Activated T-cell treated with anti-CD3 and anti-CD28 coated beads for 1 hour (primary cell): ENCODE results near the gene MAOA.
"Not testable (repeated sequence)": the region's sequence is repeated elsewhere in the genome, so short reads cannot be mapped to it uniquely, and the experiment has no call there.

Experiments used
- DNase-seq: peaks from one replicate; pipeline ENCODE4 v3.0.0-alpha.2; 2020; ENCODE audit warnings: low read depth

The MAOA gene

DNA sequence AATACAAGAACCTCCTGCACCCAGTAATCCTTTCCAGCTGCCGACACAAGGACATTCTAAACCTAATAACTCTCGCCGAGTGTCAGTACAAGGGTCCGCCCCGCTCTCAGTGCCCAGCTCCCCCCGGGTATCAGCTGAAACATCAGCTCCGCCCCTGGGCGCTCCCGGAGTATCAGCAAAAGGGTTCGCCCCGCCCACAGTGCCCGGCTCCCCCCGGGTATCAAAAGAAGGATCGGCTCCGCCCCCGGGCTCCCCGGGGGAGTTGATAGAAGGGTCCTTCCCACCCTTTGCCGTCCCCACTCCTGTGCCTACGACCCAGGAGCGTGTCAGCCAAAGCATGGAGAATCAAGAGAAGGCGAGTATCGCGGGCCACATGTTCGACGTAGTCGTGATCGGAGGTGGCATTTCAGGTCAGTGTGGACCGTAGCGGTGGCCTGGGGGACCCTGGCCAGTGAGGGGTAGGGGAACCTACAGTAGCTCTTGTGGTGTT, at the start of gene MAOA:
Gene MAOA (plus strand): TSS at position 295 of the 490 bp plus-strand sequence. CDS start 43 bp downstream, at position 338.
- no peak for DNase-seq

GRCh38 chrX:43612400-43612799, 43.7 kb upstream of the MAOA start:
- no peak for DNase-seq

DNA sequence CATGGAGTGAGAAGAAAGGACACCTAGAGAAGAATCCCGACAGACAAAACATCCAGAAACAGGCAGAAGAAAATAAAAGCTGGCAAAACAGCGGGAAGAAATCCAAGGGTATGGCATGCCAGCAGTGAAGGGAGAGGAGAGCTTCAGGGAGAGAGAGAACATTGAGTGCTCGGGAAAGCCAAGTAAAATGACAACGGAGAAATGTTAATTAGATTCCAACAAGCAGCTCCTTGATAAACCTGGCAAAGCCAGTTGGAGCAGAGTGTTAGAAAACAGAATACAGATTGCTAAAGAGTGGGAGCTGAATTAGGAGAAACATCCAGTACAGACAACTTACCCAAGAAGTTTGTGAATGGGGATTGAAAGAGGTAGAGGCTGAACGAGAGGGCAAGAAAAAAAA, 40.4 kb upstream of the MAOA start:
- no peak for DNase-seq

DNA sequence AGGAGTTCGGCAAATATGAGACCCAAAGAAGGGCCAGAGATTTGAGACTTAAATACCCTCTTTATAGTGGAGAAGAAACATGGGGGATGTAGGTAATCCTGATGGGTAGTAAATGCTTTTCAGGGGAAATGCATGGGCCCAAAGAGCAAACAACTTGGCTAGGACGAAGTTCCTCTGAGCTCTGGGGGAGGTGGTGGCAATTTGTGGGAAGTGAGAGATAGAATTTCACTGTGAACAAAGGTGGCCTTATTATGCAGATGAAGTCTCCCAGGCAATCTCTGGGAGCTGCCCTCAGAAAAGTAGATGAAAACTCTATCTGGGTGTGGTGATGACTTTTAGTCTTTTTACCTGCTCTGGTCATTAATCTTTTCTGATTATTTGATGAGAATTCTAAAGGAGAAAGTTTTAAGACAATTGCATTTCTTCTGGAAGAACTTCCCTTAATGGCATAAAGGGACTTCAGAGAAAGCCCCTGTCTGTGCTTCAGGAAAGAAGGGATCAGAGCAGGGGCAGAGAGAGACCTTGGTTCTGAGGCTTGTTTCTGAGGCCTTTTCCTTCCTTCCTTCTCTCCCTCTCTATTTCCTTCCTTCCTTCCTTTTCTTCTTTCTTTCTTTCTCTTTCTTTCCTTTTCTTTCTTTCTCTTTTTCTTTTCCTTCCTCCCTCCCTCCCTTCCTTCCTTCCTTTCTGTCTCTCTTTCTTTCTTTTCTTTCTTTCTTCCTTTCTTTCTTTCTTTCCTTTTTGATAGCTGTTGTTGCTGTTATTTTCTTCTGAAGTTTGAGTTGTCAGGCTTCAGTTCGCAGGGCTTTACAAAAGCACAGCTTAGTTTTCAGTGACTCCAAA, 37.5 kb upstream of the MAOA start:
- no peak for DNase-seq

DNA sequence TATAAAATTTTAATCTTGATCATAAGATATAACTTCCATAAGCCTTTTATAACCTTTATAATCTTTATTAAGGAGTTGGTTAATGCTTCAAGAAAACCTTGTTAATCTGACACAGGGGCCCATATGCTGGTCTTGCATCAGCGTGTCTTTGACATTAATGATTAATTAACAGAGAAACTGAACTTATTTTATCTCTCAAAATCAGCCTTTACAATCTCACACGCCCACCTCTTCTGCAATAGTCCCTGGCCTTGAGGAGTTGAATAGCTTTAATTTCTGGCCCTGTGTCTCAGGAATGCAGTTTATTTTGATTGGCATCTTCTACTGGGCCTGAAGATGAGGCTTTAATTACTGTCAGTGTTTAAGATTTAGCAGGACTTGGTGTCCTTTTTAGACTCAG, 36.2 kb upstream of the MAOA start:
- not testable (repeated sequence) for DNase-seq

GRCh38 chrX:43627147-43627546, 29.0 kb upstream of the MAOA start:
- DNase-seq: no peak

- DNase-seq: no peak
These were observed 28.4 kb upstream of the MAOA start for GRCh38 chrX:43627669-43628068.

DNA sequence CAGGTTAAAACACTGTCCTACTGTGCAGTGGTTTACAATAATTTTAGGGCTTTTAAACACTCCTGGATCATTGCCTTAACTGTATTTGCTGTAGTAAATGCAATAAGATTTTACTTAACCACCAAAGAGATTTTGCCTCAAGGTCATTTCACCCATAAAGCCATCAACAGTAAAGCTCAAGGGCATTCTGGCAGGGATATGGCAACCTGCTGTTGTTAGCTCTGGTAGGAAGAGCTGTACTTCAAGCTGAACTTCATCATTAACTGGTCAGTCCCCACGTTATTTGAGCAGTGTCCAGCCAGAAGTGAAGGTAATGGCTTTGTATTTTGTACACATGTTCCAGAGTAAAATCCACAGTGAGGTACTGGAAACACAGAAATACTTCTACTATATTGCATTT, 26.9 kb upstream of the MAOA start:
- no peak for DNase-seq

DNA sequence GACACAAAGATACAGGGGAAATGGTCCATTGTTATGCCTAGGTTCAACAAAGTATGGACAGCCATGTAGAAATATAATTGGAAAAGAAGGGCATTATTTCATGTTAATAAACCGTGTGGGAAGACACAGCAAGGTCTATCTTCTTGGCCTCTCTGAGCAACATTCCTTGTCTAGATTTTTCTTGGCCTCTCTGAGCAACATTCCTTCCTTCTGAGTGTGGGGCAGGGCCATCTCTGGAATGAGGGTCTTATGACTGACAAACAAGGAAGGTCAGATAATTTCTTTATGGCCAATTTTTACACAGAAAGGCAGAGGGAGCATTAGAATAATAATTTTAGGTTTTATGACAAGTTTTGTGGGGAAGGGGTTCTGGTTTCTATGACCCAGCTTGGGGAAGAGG, 24.3 kb upstream of the MAOA start:
- no peak for DNase-seq

GRCh38 chrX:43633081-43633480, 23.0 kb upstream of the MAOA start:
- DNase-seq: no peak

GRCh38 chrX:43633757-43634156, 22.3 kb upstream of the MAOA start:
- no peak for DNase-seq

DNA sequence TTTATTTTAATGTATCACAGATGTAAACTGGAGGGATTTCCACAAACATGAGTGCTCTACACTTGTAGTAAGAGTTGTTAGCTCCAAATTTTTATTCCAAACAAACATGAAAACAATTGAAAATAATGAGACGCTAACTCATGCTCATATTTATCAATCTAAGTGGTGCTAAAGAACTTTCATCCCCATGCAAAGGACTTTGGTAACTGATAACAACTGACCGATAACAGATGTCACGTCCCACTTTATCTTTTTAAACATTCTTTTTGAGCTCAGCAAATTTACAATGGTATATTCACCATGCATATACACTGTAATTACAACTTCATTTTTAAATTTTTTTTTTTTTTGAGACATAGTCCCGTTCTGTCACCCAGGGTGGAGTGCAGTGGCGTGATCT, 15.6 kb upstream of the MAOA start:
- no peak for DNase-seq

DNA sequence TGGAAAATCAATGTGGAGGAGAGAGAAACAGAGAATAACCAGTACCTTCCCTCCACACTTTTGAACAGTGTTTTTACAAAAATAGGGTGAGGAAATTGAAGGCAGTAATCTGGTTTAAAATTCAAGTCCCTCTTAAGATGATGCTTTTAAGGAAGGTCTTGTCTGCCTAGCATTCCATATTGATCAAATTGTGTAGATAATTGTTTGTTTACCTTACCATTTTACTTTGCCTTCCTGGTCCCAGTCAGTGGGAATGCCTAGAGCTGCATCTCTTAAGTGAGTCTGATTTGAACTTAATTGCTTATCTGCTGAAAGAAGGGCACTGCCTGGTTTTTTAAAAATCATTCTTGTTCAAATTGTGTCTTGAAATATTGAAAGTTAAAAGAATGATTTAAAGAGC, 14.4 kb upstream of the MAOA start:
- DNase-seq: no peak

DNA sequence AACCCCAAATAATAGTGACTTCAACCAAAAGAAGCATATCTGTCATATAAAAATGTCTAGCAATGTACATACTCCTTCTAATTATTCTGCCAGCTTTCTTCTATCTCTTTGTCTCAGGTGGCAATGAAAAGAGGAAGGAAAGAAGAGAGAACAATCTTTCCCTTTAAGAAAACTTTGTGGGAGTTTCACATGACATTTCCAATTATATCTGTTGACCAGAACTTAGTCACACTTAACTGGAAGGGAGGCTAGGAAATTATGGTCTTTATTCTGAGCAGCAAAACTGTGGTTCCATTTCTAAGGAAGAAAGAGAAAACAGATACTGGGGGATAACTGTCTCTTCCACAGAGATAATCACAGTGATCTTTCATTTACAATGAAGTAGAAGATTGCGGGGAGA, 12.9 kb upstream of the MAOA start:
- DNase-seq: no peak

GRCh38 chrX:43643662-43644061, 12.4 kb upstream of the MAOA start:
- DNase-seq: no peak

DNA sequence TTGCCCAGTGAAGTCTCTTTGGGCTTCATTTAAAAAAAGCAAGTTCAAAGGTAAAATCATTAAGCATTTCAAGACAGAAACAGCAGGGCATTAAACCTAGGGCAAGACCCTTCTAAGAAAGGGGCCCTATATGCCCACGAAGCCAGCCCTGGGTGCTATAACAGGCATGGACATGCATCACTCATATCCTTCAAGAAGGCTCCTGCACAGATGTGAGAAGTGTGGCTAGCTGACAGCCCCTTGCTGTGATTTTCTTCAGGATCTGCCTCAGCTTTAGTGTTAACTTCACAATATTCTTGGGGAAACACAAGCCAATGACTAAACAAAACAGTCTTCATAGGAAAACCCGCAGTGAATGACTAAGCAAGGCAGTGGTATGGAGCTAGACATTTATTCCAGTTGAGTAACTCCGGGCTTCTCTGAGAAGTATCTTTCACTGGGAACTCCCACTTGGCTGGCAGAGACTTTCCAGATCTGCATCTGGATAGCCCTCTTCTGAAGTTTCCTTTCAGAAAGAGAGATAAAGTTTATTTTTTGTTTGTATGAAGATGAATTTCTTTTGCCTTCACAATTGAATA, 11.9 kb upstream of the MAOA start:
- no peak for DNase-seq

DNA sequence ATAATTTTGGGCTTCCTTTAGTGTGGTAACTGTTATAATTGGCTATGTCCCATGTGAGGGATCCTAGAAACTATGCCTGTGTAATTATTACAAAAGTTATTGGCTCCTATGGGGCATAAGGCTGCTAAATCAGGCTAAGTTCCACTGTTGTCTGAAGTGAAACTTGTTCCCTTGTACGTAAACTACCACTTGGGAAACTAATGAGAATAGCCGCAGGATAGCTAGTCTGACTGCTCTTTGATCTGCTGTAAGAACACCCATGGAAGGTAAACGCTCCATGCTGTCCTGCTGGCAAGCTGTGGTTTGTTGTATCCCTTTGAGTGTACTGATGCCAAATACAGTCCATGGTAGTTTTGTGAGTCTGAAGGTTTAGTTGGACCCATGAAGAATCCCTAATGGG, 9.3 kb upstream of the MAOA start:
- no peak for DNase-seq

DNA sequence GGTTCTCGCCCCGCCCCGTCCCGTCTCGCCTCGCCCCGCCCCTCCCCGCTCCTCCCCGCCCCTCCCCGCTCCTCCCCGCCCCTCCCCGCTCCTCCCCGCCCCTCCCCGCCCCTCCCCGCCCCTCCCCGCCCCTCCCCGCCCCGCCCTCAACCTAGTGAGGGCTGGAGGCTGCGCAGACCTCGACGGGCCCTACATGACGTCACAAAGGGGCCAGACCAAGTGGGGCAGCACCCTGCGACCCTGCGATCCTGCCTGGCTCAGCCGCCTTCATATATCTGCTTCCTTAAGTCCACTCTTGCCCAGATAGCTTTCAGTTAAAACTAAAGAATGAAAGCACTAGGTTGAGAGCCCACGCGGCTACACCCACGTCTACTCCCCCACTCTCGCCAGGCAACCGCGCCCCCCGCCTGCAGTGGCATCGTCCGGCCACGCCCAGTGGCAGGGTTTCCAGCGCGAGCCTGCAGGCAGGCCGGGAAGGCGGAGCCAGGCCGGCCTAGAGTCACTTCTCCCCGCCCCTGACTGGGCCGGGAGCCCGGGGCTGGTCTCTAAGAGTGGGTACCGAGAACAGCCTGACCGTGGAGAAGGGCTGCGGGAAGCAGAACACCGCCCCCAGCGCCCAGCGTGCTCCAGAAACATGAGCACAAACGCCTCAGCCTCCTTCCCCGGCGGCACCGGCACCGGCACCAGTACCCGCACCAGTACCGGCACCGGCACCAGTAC, 1.5 kb upstream of the MAOA start:
- DNase-seq: peak; percentile 74

DNA sequence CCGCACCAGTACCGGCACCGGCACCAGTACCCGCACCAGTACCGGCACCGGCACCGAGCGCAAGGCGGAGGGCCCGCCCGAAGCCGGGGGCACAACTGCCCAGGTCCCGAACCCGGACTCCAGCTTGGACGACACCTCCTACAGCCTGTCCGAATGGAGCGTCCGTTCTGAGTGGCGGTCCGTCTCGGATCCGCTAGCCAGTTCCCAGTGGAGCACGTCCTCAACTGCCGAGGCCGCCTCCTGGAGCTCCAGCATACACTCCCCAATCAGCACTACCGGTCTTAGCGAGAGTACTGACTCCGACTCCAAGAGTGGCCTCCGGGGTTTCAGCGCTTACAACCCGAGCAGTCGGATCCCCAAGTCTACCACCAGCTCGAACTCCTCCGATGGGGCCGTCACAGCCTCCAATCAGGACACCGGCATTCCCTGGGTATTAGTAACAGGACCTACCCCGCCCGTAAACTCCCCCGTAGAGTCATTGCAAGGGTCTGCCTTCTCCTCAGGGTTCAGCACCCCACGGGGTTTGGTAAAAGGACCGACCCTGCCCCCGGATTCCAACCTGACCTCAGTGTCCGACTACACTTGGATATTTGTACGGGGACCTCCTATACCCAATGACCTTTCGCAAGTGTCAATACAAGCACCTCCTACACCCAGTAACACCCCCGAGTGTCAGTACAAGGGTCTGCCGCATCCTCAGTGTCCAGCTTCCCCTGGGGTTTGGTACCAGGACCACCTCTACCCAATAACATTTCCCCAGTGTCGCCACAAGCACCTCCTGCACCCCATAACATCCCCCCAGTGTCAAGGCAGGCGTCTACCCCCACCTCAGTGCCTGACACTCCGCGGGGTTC, 721 bp upstream of the MAOA start:
- no peak for DNase-seq

DNA sequence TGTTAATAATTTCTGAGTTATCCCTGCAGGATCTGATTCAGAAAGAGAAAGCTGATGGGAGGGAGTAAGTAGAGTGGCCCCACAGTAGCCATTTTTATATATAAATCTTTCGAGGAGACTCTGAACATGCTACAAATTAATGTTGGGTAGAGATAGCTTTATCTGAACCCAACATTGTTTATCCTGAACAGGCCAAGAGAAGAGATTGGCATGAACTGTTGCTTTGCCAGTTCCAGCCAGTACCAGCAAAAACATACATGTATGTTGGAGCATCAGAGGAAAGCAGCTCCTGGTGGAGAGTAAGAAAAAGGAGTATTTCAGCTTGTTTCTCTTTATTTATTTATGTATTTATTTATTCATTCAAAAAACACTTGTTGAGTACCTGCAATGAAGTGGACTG, 1.6 kb downstream of the MAOA start:
- no peak for DNase-seq

DNA sequence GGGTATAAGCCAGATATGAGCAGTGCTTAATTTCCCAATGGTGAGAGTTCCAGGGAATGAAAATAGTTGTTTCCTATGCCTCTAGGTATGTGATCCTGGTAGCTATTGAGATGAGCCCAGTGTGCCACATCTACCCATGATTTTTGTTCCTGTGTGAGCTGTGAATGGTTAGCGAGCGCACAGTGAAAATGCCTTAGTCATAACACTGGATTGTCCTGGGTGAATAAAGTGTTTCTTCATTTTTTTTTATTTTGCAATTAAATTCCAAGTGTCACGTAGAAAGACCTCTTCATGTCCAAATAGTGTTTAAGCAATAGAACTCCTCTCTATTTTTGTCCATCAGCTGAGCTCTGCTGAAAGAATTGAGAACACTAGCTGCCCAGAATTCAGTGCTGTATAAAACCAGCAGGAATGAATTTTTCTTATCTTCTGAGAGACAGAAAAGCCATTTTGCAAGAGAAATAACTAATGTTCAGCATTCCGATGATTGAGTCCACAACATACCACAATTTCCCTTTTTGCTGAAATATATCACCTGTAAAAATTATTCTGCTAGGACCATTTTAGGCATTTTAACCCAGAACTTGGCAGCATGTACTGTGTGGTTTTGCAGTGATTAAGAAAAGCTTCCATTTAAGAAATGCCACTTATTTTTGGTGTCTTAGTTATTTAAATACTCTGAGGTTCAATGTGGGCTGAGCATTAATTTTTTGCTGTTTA, 5.6 kb downstream of the MAOA start:
- no peak for DNase-seq
